Activated T-cell treated with anti-CD3 and anti-CD28 coated beads, Interleukin-2, amount 50 U/mL, for 4 hours (primary cell): ENCODE data around the gene APBA2. TPM values are rescaled to one million over a fixed set of nuclear protein-coding genes. Genes with fewer than 3 reads are reported as not detected.

Source experiments
- ATAC-seq, 2 donors: fragments of 200-7000 bp; cut with Tn5 transposase; one replicate each; pipeline ENCODE4 v1.10.0; 2021
- DNase-seq: peaks from one replicate; pipeline ENCODE4 v3.0.0-alpha.2; 2020
- H3K27me3 Mint-ChIP-seq: one replicate; pipeline ENCODE4 v1.8.0; 2021; ENCODE audit warnings: low read depth, mixed read lengths
- H3K36me3 Mint-ChIP-seq: one replicate; pipeline ENCODE4 v1.8.0; 2022; ENCODE audit warnings: mixed read lengths; ENCODE audit not compliant: insufficient read depth
- H3K4me1 Mint-ChIP-seq: one replicate; pipeline ENCODE4 v1.8.0; 2021; ENCODE audit warnings: low read depth, mixed read lengths
- H3K4me3 Mint-ChIP-seq: one replicate; pipeline ENCODE4 v1.8.0; 2021; ENCODE audit warnings: mild to moderate bottlenecking, moderate library complexity, mixed read lengths
- H3K9me3 Mint-ChIP-seq: one replicate; pipeline ENCODE4 v1.8.0; 2021; ENCODE audit warnings: mixed read lengths
- total RNA-seq, 3 donors: library from RNA; stranded (reverse); gene quantifications; one replicate each; pipeline ENCODE4 v1.2.1, GENCODE V29; 2021

The APBA2 gene
- total RNA-seq, 3 donors from 2014 or later: 11.0 to 14.7 (median 14.5) TPM

DNA sequence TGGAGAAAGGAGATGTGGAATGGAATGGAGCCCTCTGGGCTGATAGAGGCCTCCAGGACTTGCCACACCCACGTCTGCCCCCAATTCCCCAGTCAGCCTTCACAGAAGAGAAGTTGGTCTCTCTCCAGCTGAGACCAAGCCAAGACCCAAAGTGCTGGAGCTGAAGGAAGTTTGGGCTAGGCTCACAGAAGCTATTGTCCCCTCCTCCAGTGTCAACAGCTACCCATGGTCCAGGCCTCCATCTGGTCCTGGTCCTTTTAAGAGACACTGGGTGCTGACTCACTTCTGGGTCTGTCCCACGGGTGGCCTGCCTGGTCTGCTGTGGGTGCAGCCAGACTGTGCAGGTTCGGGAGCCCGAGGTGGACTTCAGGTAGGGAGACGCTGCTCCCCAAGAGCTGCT is 179.8 kb downstream of the APBA2 start:
- no peaks in the 10 kb centered on the region for H3K9me3 Mint-ChIP-seq
- peaks cover 22% of the 10 kb centered on the region for H3K36me3 Mint-ChIP-seq
- H3K4me1 Mint-ChIP-seq: peaks cover 17% of the 10 kb centered on the region
- ATAC-seq: no peak
- DNase-seq: no peak
- no peak overlapping the region for H3K4me3 Mint-ChIP-seq
- H3K27me3 Mint-ChIP-seq: no peaks in the 10 kb centered on the region

DNA sequence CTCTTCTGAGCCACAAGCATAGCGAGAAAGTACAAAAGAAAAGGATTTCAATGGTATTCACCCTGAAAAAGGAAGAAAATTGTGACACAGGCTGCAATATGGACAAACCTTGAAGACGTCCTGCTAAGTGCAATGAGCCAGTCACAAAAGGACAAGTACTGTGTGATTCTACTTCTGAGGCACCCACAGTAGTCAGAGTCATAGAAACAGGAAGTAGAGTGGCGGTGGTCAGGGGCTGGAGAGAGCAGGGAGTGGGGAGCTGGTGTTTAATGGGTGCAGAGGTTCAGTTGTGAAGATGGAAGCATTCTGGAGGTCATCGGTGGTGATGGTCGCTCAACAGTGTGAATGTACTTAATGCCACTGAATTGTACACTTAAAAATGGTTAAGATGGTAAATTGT is 180.5 kb downstream of the APBA2 start:
- Mint-ChIP-seq H3K36me3 (peaks cover 22% of the 10 kb centered on the region), H3K4me3 (no peak overlapping the region), H3K4me1 (peaks cover 17% of the 10 kb centered on the region), H3K27me3 (no peaks in the 10 kb centered on the region), H3K9me3 (no peaks in the 10 kb centered on the region)
- no peak for DNase-seq
- ATAC-seq: no peak

DNA sequence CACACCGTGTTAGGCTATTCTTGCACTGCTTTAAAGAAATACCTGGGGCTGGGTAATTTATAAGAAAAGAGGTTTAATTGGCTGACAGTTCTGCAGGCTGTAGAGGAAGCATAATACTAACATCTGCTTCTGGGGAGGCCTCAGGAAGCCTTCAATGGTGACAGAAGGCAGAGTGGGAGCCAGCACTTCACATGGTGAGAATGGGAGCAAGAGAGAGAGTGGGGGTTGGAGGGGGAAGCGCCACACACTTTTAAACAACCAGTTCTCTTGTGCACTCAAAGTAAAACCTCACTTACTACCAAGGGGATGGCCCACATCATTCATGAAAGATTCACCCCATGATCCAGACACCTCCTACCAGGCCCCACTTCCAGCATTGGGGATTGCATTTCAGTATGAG is 181.1 kb downstream of the APBA2 start:
- H3K4me1 Mint-ChIP-seq: peaks cover 14% of the 10 kb centered on the region
- H3K9me3 Mint-ChIP-seq: no peaks in the 10 kb centered on the region
- DNase-seq: no peak
- no peaks in the 10 kb centered on the region for H3K27me3 Mint-ChIP-seq
- peaks cover 22% of the 10 kb centered on the region for H3K36me3 Mint-ChIP-seq
- H3K4me3 Mint-ChIP-seq: no peak overlapping the region
- no peak for ATAC-seq

DNA sequence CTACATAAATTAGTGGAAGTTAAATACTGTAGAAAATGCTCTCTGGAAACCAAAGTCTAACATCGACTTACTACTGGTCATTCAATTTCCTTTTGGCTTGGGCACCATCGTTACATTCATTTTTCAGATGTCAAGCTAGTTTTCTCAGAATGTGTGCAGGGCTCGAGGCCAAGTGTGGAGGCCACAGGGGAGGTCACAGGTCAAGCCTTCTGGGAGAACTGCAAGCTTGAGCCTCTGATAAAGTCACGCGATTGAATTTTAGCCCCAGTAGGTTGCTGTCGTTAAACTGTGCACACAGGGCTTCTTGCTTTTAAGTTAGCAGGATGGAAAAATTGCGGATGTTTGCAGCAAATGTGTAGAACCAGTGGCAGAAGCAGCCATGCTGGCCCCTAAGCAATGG is 182.2 kb downstream of the APBA2 start:
- Mint-ChIP-seq H3K4me1 (peaks cover 9% of the 10 kb centered on the region), H3K9me3 (no peaks in the 10 kb centered on the region), H3K36me3 (peaks cover 22% of the 10 kb centered on the region), H3K27me3 (no peaks in the 10 kb centered on the region), H3K4me3 (no peak overlapping the region)
- ATAC-seq (no peak), DNase-seq (no peak)

DNA sequence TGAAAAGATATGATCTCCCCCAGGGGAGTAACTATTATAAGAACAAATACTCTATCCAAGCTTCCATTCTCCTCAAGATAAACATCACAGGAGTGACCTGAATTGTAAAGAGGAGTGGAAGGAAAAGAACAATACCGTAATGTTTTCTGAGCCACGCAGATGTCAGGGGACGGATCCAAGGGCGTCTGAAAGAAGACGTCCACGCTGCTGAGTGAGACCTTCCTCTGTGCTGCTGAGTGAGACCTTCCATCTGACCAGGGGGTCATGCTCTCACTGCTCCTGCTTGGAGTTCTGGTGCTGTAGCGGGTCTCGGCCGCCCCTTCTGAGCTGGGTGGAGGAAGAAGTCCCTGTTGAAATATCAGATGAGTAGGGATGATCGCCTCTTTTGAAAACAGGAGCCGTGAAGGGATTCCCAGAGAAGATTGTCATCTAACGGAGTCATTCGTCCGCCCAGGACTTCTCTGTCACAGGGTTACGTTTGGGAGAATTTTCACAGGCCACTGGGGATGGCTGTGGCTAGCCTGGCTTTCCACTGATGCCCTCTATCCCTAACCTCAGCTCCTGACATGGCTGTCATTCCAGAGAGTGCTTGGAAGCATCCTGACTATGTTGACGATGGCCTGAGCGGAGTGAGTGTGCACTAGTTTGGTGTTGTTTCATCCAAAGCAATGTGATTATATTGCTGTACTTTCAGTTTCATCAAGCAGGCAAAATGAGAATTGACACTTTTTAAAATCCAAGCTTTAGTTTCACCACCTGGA is 184.9 kb downstream of the APBA2 start:
- DNase-seq (no peak), ATAC-seq (no peak)
- no peaks in the 10 kb centered on the region for H3K9me3 Mint-ChIP-seq
- H3K36me3 Mint-ChIP-seq: peaks cover 25% of the 10 kb centered on the region
- H3K27me3 Mint-ChIP-seq: no peaks in the 10 kb centered on the region
- H3K4me3 Mint-ChIP-seq: no peak overlapping the region
- peaks cover 6% of the 10 kb centered on the region for H3K4me1 Mint-ChIP-seq

DNA sequence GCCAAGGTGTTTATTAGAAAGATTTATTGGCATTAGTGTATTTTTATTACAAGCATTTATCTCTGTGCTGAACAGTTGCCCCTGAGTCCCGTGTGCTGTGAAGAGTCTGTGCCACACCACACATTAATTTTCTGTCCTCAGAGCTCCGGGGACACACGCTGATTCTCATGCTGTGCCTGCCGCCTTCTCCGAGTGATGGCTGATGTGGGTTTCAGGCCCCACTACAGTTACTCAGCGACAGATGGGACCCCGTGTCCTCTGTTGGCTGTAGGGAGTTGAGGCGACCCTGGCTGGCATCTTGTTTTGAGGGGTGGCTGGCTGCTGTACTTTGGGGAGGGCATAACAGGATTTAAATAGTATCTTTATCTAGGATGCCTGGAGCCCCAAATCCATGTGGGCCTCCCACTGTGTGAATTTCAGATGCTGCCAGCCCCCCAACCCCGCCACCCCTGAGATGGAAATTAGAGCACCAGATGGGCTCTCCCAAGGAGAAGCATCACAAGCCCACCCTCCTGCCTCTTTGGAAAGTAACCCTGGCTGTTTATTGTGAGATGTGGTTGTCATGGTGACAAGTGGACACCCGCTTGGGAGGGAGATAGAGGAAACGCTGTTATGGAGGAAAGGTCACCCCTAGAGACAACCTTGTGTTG is 185.6 kb downstream of the APBA2 start:
- Mint-ChIP-seq H3K4me1 (peaks cover 2% of the 10 kb centered on the region), H3K27me3 (no peaks in the 10 kb centered on the region)
- ATAC-seq: no peak

DNA sequence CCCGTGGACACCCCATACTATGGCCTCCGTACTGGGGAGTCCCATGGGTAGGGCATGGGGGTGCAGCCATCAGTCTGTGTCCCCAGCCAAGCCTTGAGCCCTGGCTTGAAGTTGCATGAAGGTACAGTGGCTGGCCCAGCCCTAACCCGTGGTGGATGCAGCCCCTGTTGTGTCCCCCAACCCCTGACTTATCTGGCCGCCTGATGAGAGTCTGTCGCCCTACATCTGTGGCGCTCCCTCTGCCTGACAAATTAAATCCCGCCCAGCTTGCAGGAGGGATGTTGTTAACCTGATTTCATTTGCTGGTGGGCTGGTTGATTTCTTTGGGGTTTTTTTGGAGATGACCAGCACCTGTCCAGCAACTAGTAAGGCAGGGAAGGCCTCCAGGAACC is 186.1 kb downstream of the APBA2 start:
- no peaks in the 10 kb centered on the region for H3K27me3 Mint-ChIP-seq
- no peak overlapping the region for H3K4me3 Mint-ChIP-seq
- H3K36me3 Mint-ChIP-seq: peaks cover 20% of the 10 kb centered on the region
- peaks cover 2% of the 10 kb centered on the region for H3K4me1 Mint-ChIP-seq
- no peak for DNase-seq
- H3K9me3 Mint-ChIP-seq: no peaks in the 10 kb centered on the region
- ATAC-seq: no peak

More for the DNA sequence above, 185.6 kb downstream of the APBA2 start:
- Mint-ChIP-seq H3K4me3 (no peak overlapping the region), H3K9me3 (no peaks in the 10 kb centered on the region), H3K36me3 (peaks cover 24% of the 10 kb centered on the region)
- DNase-seq: no peak

DNA sequence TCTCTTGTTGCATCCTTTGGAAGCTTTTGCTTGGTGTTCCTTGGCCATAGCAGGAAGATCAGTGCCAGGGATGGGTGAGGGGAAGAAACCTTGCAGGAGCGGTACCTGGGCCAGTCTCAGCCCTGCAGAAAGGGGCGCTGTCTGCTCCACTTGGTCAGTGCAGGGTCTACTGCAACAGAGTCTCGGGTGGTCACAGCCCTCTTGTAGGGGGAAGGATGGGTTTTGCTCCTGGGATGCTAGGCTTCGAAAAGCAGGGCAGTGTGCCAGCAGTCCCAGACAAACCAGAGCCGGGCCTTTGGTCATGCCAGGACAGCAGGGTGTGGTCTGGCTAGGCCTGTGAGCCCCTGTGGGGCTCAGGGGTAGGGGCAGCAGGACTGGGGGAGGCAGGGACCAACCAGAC is 186.7 kb downstream of the APBA2 start:
- no peaks in the 10 kb centered on the region for H3K9me3 Mint-ChIP-seq
- peaks cover 19% of the 10 kb centered on the region for H3K36me3 Mint-ChIP-seq
- DNase-seq: no peak
- no peak overlapping the region for H3K4me3 Mint-ChIP-seq
- no peak for ATAC-seq
- H3K4me1 Mint-ChIP-seq: no peaks in the 10 kb centered on the region
- H3K27me3 Mint-ChIP-seq: no peaks in the 10 kb centered on the region

DNA sequence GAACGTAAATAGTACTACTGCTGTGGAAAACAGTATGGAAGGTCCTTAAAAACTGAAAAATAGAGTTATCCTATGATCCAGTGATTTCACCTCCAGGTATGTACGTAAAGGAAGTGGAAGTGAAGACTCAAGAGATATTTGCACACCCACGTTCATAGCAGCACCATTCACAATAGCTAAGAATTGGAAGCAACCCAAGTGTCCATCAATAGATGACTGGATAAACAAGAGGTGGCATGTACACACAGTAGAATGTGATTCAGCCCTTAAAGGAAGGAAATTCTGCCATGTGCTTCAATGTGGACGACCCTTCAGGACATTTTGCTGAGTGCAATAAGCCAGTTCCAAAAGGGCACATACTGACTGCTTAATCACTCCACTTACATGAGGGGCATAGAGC is 188.3 kb downstream of the APBA2 start:
- Mint-ChIP-seq H3K4me3 (no peak overlapping the region), H3K9me3 (no peaks in the 10 kb centered on the region), H3K27me3 (no peaks in the 10 kb centered on the region), H3K4me1 (no peaks in the 10 kb centered on the region), H3K36me3 (peaks cover 17% of the 10 kb centered on the region)
- DNase-seq (no peak), ATAC-seq (no peak)

DNA sequence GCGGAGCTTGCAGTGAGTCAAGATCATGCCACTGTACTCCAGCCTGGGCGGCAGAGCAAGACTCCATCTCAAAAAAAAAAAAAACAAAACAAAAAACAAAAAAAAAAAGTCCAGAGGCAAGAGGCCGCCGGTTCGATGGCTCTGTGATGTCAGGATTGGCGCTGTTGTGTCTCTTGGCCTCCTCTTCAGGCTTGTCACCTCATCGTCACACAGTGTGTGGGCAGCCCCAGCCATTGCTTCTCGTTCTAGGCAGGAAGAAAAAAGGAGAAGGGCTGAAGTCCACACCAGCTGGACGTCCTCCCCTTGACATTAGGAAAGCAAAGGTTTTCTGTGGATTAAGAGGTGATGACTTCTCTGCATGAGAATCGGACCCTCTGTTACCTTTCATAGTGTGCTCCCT is 192.8 kb downstream of the APBA2 start:
- Mint-ChIP-seq H3K4me3 (no peak overlapping the region), H3K27me3 (no peaks in the 10 kb centered on the region), H3K9me3 (no peaks in the 10 kb centered on the region), H3K36me3 (peaks cover 11% of the 10 kb centered on the region), H3K4me1 (no peaks in the 10 kb centered on the region)
- DNase-seq (no peak), ATAC-seq (no peak)

DNA sequence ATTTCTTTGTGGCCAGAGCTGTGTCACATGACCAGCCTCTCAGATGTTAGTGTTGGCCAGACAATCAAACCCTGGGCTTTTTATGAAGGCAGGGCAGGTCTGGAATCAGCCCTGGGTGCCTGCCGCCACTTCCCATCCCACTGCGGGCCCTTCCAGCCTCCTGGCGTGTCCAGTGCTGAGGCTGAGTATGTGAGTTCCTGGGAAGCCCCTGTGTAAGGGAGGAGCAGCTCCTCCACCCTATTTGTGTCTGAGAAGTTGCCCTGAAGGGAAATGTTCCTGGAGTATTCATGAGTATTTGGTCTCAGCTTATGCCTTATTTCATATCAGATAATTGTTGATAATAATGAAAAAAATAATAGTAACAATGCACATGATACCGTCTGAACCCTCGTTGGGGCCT is 193.7 kb downstream of the APBA2 start:
- peaks cover under 1% of the 10 kb centered on the region for H3K9me3 Mint-ChIP-seq
- H3K36me3 Mint-ChIP-seq: peaks cover 11% of the 10 kb centered on the region
- no peak overlapping the region for H3K4me3 Mint-ChIP-seq
- no peaks in the 10 kb centered on the region for H3K27me3 Mint-ChIP-seq
- ATAC-seq: no peak
- DNase-seq: no peak
- H3K4me1 Mint-ChIP-seq: no peaks in the 10 kb centered on the region

DNA sequence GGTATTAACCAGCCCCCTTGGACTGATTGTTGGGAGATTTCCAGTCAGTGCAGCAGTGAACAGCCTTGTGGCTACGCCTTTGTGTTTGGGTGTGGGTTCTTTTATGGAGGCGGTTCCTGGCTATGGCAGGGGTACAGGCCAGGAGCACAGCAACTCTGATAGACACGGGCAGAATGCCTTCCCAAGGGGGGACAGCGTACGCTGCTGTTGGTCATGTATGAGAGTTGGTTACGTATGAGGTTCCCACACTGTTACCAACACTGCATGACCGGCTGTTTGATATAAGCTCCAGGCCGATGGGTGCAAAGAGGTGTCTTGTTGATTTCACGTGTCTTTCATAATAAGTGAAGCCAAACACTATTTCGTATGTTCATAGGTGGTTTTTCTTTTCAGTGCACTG is 196.0 kb downstream of the APBA2 start:
- no peak overlapping the region for H3K4me3 Mint-ChIP-seq
- H3K4me1 Mint-ChIP-seq: peaks cover 2% of the 10 kb centered on the region
- peaks cover 4% of the 10 kb centered on the region for H3K9me3 Mint-ChIP-seq
- DNase-seq: no peak
- no peak for ATAC-seq
- no peaks in the 10 kb centered on the region for H3K27me3 Mint-ChIP-seq
- H3K36me3 Mint-ChIP-seq: peaks cover 12% of the 10 kb centered on the region

DNA sequence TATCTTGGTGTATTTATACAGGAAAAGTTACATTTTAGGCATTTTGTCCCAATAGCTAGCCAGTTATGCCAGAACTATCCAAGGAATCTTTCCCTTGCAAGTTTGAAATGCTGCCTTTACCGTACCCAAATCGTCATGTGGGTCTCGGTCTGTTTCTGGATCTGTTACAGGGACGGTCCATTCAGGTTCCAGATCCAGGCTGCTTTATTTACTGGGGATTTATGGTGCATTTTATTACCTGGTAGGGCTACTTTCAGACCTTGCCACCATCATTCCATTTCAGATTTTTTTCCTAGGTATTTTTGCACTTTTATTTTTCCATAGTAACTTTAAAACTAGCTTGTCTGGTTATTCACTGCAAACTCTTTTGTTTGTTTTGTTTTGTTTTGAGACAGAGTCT is 197.4 kb downstream of the APBA2 start:
- DNase-seq: no peak
- peaks cover 12% of the 10 kb centered on the region for H3K4me1 Mint-ChIP-seq
- no peaks in the 10 kb centered on the region for H3K27me3 Mint-ChIP-seq
- H3K9me3 Mint-ChIP-seq: peaks cover 4% of the 10 kb centered on the region
- H3K4me3 Mint-ChIP-seq: no peak overlapping the region
- H3K36me3 Mint-ChIP-seq: peaks cover 6% of the 10 kb centered on the region
- ATAC-seq: no peak

DNA sequence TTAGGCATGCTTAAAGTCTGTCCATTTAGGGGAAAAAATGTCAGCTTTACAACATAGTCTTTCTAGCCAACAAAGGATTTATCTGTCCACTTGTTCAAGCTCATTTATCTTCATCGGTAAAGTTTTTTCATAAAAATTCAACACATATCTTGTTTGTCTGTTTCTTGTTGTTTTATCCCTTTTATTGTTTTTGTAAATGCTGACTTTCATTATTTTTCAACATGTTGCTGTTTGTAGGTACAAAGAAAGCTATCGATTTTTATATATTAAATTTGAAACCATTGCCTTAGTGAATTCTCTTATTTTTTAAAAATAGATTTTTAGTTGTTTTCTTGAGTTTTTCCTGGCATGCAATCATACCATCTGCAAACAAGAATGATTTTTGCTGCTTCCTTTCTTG is 198.1 kb downstream of the APBA2 start:
- Mint-ChIP-seq H3K36me3 (peaks cover 6% of the 10 kb centered on the region), H3K4me1 (peaks cover 19% of the 10 kb centered on the region), H3K9me3 (peaks cover 4% of the 10 kb centered on the region), H3K4me3 (no peak overlapping the region), H3K27me3 (no peaks in the 10 kb centered on the region)
- DNase-seq: no peak
- ATAC-seq: no peak

DNA sequence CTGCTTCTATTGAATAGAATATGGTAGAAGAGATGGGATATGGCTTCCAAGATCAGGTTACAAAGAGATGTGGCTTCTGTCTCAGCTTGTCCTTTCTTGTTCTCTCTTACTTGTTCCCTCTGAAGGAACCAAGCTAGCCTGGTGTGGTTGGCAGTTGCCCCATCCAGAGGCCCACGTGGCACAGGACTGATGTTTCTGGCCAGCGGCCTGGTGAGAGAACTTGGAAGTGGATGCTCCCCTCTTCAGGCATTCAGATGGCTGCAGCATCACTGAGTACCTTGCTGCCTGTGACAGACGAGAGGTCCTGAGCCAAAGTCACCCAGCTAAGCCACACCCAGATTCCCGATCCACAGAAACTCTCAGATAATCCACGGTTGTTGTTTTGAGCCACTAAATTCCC is 200.2 kb downstream of the APBA2 start:
- Mint-ChIP-seq H3K36me3 (peaks cover 6% of the 10 kb centered on the region), H3K4me1 (peaks cover 32% of the 10 kb centered on the region), H3K9me3 (peaks cover 4% of the 10 kb centered on the region), H3K27me3 (no peaks in the 10 kb centered on the region), H3K4me3 (no peak overlapping the region)
- DNase-seq: no peak
- ATAC-seq: no peak
